ENCODE results near the gene VMP1.
A peak's percentile ranks its signal among the peaks of the same experiment; 100 is the strongest.

VMP1 gene

GRCh38 chr17:59888145-59888750, 180.8 kb downstream of the VMP1 start:
- TF ChIP-seq ZNF645 (tag by site-specific recombination; IDR thresholded peaks at IDR 0.05) = no peak
- no peak for TF ChIP-seq GFI1B (tag by site-specific recombination; IDR thresholded peaks at IDR 0.05)
- no peak for TF ChIP-seq ZNF473 (tag by site-specific recombination; IDR thresholded peaks at IDR 0.05)
- TF ChIP-seq ZNF2 (tag by site-specific recombination; IDR thresholded peaks at IDR 0.05) = no peak
- no peak for TF ChIP-seq SP2 (tag by site-specific recombination; IDR thresholded peaks at IDR 0.05)
- TF ChIP-seq PRDM1 (tag by site-specific recombination; IDR thresholded peaks at IDR 0.05) = 0 out of 2 replicates have a peak, but pooled peaks have one; percentile 9
- POLR2A ChIA-PET = no interaction called here
- Histone ChIP-seq H3K36me3 (ENCODE audit: control insufficient read depth in 2 of 2, insufficient read depth in 1 of 2, low read length in 2 of 2) (peaks cover 58 to 59% of the 10 kb centered on the region in 2 experiments), H3K9me3 (ENCODE audit: control insufficient read depth, insufficient read depth, low read depth, low read length) (no peaks in the 10 kb centered on the region), H3K27ac (ENCODE audit: extremely low read depth, low read depth, low read length) (no peak overlapping the region), H3K4me3 (ENCODE audit: low read depth, low read length) (no peak overlapping the region), H3K4me1 (ENCODE audit: control insufficient read depth, insufficient read depth, low read length) (peaks cover 7% of the 10 kb centered on the region; the same call in 1 of the 2 replicates)
- CTCF ChIA-PET = interaction anchor here (0.7 to 1.6 kb wide), 2 partner anchors 17 to 134 kb away, joined by 3 to 4 read pairs; no protein-coding TSS in a partner anchor

- ChIA-PET CTCF (interaction anchor here (1.3 to 1.5 kb wide), 2 partner anchors 10 to 146 kb away, joined by 3 to 4 read pairs; no protein-coding TSS in a partner anchor), POLR2A (no interaction called here)
- no peak for TF ChIP-seq ZNF555 (tag by site-specific recombination; conservative IDR thresholded peaks at IDR 0.05)
- no peak for TF ChIP-seq ZBTB8A (tag by site-specific recombination; IDR thresholded peaks at IDR 0.05)
- 0 out of 2 replicates have a peak, but pooled peaks have one; percentile 25 for TF ChIP-seq PRDM1 (tag by site-specific recombination; IDR thresholded peaks at IDR 0.05)
- no peak for TF ChIP-seq ZNF341 (tag by site-specific recombination; IDR thresholded peaks at IDR 0.05; ENCODE audit: low read depth)
- Histone ChIP-seq H3K27ac (ENCODE audit: extremely low read depth, low read depth, low read length) (no peak overlapping the region), H3K9me3 (ENCODE audit: control insufficient read depth, insufficient read depth, low read depth, low read length) (no peaks in the 10 kb centered on the region), H3K4me3 (ENCODE audit: low read depth, low read length) (no peak overlapping the region), H3K36me3 (ENCODE audit: control insufficient read depth in 2 of 2, insufficient read depth in 1 of 2, low read length in 2 of 2) (peaks cover 36 to 50% of the 10 kb centered on the region in 2 experiments), H3K4me1 (ENCODE audit: control insufficient read depth, insufficient read depth, low read length) (peaks cover 16% of the 10 kb centered on the region)
Observed at GRCh38 chr17:59890720-59891119, 183.3 kb downstream of the VMP1 start.
